Fibroblast of the aortic adventitia (primary cell): ENCODE measurements around the gene ARL16. TPM values are rescaled to one million over a fixed set of nuclear protein-coding genes. Genes with fewer than 3 reads are reported as not detected.

Experiments used
- DNase-seq: peaks from one replicate; pipeline ENCODE4 v3.0.0-alpha.2; 2010; ENCODE audit warnings: low read depth
- H3K4me3 ChIP-seq: 2 replicates; pipeline ENCODE4 v1.5.1; 2011; ENCODE audit warnings: low read depth, mild to moderate bottlenecking, control low read depth, low read length, moderate library complexity
- total RNA-seq: library from RNA; depleted of rRNA; stranded (reverse); fragments of >200 nt; gene quantifications from 2 replicates; pipeline ENCODE4 v1.2.3, GENCODE V29; 2012; ENCODE audit warnings: low replicate concordance
- TF ChIP-seq, protein P1 (sequence below): IDR thresholded peaks from 2 replicates; pipeline ENCODE4 v1.5.1; 2011; ENCODE audit warnings: mild to moderate bottlenecking, low read length, control low read depth, inconsistent platforms; ENCODE audit not compliant: insufficient read depth

Gene ARL16
- total RNA-seq, 1 donor = 26.4 TPM

DNA sequence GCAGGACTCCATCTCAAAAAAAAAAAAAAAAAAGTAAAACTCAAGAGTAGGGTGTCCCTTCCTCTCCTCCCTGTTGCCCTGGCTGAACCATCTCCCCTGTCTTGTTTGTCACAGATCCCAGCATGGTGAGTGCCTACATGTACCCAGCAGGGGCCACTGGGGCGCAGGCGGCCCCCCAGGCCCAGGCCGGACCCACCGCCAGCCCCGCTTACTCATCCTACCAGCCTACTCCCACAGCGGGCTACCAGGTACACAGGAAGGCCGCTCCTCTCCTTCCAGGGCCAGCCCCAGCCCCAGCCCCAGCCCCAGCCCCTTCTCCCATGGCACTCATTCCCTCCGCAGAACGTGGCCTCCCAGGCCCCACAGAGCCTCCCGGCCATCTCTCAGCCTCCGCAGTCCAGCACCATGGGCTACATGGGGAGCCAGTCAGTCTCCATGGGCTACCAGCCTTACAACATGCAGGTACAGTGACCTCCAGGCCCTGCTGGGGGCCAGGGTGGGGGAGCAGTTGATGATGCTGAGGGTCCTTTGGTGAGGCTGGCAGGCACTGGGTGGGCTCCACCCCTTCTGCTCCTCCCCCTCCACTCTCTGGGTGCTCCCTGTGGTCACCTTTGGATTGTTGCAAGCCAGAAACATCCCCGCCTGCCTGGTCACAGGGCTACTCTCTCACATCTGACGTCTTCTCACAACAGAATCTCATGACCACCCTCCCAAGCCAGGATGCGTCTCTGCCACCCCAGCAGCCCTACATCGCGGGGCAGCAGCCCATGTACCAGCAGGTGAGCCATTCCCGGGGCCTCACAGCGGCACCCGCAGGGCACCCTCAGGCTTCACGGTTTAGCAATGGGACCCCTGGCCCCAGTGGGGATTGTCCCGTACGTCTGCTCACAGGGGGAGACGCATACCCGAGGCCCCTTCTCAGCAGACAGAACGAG lies 17.0 kb upstream of the ARL16 start:
- DNase-seq = no peak
- H3K4me3 ChIP-seq = no peak overlapping the region
- TF ChIP-seq, protein P1, sequence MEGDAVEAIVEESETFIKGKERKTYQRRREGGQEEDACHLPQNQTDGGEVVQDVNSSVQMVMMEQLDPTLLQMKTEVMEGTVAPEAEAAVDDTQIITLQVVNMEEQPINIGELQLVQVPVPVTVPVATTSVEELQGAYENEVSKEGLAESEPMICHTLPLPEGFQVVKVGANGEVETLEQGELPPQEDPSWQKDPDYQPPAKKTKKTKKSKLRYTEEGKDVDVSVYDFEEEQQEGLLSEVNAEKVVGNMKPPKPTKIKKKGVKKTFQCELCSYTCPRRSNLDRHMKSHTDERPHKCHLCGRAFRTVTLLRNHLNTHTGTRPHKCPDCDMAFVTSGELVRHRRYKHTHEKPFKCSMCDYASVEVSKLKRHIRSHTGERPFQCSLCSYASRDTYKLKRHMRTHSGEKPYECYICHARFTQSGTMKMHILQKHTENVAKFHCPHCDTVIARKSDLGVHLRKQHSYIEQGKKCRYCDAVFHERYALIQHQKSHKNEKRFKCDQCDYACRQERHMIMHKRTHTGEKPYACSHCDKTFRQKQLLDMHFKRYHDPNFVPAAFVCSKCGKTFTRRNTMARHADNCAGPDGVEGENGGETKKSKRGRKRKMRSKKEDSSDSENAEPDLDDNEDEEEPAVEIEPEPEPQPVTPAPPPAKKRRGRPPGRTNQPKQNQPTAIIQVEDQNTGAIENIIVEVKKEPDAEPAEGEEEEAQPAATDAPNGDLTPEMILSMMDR = no peak

- TF ChIP-seq, protein P1 = no peak
- no peak for DNase-seq
Measured at GRCh38 chr17:81697261-81698044, 13.9 kb upstream of the ARL16 start.

DNA sequence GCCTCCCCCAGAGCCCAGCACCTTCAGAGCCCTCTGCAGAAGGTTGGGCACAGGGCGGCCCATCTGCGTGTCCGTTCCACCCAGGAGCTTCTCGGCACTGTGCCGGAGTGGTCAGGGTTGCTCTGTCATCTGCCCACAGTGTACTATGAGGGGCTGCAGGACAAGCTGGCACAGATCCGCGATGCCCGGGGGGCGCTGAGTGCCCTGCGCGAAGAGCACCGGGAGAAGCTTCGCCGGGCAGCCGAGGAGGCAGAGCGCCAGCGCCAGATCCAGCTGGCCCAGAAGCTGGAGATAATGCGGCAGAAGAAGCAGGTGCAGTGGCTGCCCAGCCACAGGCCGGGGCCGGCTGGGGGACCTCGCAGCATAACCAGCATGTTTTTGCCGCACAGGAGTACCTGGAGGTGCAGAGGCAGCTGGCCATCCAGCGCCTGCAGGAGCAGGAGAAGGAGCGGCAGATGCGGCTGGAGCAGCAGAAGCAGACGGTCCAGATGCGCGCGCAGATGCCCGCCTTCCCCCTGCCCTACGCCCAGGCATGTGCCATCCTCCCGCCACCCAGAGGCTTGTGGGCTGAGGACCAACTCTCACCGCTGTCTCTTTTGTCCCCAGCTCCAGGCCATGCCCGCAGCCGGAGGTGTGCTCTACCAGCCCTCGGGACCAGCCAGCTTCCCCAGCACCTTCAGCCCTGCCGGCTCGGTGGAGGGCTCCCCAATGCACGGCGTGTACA lies 12.8 kb upstream of the ARL16 start:
- no peak overlapping the region for H3K4me3 ChIP-seq
- TF ChIP-seq, protein P1 = no peak
- no peak for DNase-seq

More at GRCh38 chr17:81697261-81698044, 13.9 kb upstream of the ARL16 start:
- H3K4me3 ChIP-seq = no peak overlapping the region

- TF ChIP-seq, protein P1 = no peak
- DNase-seq = no peak
Measured at GRCh38 chr17:81695801-81696200, 12.2 kb upstream of the ARL16 start.

DNA sequence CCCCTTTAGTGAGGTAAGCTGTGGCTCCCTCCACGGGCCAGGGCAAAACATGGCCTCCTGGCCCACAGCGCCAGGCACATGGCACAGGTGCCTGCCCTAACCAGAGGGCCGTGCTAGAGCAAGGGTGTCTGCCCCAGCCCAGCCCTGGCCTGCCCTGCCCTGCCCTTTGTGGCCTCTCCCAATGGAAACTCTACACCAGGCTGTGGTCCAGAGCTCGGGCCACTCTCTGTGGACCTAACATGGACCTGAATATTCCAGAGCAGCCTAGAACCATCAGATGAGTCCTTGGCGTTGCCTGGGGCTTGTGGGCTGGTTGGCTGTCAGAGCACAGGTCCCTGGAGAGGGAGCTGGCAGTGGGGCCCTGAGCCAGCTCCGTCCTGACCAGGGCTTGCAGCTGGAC lies 11.6 kb upstream of the ARL16 start:
- DNase-seq = no peak
- TF ChIP-seq, protein P1 = no peak

More at GRCh38 chr17:81695801-81696200, 12.2 kb upstream of the ARL16 start:
- no peak overlapping the region for H3K4me3 ChIP-seq

DNA sequence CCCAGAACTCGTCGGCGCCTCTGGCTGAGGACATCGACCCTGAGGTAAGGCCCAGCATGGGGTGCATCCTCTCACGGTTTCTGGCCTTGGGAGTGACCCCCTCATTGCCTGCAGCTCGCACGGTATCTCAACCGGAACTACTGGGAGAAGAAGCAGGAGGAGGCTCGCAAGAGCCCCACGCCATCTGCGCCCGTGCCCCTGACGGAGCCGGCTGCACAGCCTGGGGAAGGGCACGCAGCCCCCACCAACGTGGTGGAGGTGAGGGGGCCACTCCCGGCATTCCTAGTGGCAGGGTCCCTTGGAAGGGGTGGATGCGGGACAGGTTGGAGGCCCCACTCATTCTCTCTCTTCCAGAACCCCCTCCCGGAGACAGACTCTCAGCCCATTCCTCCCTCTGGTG lies 11.2 kb upstream of the ARL16 start:
- DNase-seq = no peak
- no peak overlapping the region for H3K4me3 ChIP-seq
- TF ChIP-seq, protein P1 = no peak

More for the DNA sequence above, 11.6 kb upstream of the ARL16 start:
- no peak overlapping the region for H3K4me3 ChIP-seq
